GM19468 (cell line): ENCODE data around the gene IL16.

Experiments
- ATAC-seq: cut with Tn5 transposase; IDR thresholded peaks from one replicate; pipeline ENCODE4 v1.9.1; 2021; ENCODE audit warnings: mild to moderate bottlenecking, moderate library complexity, moderate number of reproducible peaks; ENCODE audit not compliant: unreplicated experiment; ENCODE audit errors: extremely low read depth

The IL16 gene

DNA sequence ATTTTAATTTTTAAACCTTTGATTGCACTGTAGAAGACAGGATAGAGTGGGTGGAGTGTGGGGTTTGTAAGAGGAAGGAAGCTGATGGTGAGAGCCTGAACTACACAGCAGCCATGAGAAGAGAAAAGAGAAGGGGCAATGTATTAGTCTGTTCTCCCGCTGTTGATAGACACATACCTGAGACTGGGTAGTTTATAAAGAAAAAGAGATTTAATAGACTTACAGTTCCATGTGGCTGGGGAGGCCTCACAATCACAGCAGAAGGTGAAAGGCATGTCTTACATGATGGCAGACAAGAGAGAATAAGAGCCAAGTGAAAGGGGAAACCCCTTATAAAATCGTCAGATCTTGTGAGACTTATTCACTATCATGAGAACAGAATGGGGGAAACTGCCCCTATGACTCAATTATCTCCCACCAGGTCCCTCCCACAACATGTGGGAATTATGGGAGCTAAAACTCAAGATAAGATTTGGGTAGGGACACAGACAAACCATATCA, 90.0 kb downstream of the IL16 start:
- no peak for ATAC-seq

DNA sequence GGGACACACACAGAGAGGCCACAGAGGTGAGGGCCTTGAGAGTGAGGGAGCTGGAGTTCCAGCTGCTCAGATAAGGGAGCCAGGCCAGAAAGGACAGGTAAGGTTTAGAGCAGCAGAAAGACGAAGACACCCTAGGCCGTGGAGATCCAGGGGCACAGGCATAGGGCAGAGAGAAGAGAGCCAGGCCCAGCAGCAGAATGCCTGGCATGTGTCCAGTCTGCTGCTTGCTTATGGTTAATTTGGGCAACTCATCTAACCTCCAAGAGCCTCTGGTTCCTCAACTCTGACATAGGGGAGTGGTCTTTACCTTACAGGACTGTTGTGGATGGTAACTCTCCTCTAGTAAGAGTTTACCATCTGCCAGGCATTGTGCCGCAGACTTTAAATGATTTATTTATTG, 91.4 kb downstream of the IL16 start:
- no peak for ATAC-seq

DNA sequence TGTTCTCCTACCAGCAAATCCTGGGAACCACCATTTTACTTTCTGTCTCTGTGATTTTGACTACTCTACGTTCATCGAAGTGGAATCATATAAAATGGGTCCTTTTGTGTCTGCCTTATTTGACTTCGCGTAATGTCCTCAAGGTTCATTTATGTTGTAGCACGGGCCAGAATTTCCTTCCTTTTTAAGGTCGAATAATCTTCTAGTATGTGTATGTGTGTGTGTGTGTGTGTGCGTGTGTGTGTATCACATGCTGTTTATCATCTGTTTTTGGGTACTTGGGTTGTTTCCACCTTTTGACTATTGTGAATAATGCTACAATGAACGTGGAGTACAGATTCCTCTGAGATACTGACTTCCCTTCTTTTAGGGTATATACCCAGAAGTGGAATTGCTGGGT, 91.9 kb downstream of the IL16 start:
- ATAC-seq, result no peak

GRCh38 chr15:81289910-81290309, 93.2 kb downstream of the IL16 start:
- ATAC-seq, result no peak

DNA sequence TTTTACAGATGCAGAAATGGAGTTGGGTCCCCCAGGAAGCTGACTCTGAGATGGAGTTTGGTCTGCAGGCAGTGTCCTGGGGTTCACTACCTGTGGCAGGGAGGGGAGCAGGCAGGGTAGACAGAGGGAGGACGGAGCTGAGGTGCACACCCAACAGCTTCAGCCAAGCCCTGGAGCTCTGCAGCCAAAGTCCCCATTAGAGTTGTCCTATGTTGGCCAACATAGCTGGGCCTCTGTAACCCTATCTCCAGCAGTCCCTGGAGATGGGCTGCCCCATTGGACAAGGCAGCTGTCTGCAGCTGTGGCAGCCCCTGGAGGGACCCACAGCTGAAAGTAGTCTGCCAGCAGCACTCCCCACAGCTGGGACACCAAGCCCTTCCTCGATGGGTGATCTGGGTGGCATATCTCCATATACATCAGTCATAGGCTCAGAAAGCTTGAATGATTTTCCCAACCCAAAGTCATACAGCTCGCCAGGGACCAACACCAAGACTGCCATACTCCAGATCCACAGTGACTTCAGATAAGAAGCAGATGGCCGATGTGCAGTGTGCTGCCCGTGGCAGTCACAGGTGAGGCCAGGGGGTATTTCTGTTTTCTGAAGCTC, 95.3 kb downstream of the IL16 start:
- ATAC-seq, result no peak

DNA sequence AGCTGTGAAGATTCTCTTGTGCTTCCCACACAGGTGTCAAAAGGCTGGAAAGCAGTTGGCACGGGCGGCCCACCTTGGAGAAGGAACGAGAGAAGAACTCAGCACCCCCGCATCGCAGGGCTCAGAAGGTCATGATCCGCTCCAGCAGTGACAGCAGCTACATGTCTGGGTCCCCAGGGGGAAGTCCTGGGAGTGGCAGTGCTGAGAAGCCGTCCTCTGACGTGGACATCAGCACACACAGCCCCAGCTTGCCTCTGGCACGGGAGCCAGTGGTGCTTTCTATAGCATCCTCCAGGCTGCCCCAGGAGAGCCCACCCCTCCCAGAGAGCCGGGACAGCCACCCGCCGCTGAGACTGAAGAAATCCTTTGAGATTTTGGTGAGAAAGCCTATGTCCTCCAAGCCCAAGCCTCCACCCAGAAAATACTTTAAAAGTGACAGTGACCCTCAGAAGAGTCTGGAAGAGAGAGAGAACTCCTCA, 95.9 kb downstream of the IL16 start:
- no peak for ATAC-seq

- ATAC-seq, result peak; percentile 81
These were observed 97.2 kb downstream of the IL16 start for GRCh38 chr15:81293728-81294515.

GRCh38 chr15:81294516-81294880, 97.8 kb downstream of the IL16 start:
- no peak for ATAC-seq

DNA sequence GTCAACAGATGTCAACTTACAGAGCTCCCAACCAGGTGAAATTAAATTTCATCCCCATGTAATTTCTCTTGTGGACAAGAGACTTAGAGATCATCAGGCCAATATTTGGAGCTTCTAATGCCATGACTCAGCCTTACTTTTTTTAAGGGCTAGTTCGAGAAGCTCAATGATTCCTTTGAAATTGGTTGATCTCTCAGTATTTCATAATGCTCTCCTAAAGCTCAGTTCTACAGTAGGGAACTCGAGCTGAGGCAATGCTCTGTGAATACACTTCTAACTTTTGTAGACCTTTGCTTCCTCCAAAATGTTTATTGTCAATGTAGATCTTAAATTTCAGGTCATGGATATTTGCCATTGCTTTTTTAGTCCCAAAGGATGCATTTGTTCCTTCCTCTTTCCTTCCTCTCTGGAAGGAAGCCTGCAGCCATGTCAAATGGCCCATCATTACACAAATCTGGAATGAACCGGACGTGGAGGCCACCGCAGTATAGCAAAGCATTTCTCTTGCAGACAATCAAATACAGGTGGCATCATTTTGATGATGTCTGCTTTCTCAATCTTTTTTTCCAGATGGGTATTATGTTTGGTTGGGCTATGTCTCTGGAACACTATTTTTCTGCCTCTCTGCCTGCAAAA, 98.9 kb downstream of the IL16 start:
- no peak for ATAC-seq

- ATAC-seq, result no peak
These were observed 99.5 kb downstream of the IL16 start for GRCh38 chr15:81296186-81296585.

- ATAC-seq, result peak; percentile 35
These were observed 100.0 kb downstream of the IL16 start for GRCh38 chr15:81296673-81297072.

GRCh38 chr15:81297147-81297572, 100.5 kb downstream of the IL16 start:
- ATAC-seq, result no peak

GRCh38 chr15:81297603-81298575, 101.2 kb downstream of the IL16 start:
- ATAC-seq, result no peak

DNA sequence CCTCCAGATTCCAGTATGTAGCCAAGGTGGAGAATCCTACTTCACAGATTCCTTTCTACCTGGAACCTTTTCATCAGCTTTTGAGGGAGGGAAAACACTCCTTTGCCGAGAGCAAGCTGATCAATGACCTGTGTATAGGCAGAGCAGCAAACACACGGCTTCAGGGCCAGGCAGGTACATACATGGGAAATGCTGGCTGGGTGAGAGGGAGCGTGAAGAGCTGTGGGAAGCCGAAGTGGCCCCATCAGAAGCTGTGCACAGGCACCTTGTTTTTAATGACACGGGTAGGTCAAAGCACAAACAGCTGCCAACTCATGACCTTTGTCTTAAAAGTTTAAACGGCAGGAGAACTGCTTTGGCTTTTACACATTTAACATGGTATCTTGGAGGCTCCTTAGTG, 101.9 kb downstream of the IL16 start:
- ATAC-seq, result no peak

GRCh38 chr15:81299156-81299555, 102.5 kb downstream of the IL16 start:
- ATAC-seq, result no peak

DNA sequence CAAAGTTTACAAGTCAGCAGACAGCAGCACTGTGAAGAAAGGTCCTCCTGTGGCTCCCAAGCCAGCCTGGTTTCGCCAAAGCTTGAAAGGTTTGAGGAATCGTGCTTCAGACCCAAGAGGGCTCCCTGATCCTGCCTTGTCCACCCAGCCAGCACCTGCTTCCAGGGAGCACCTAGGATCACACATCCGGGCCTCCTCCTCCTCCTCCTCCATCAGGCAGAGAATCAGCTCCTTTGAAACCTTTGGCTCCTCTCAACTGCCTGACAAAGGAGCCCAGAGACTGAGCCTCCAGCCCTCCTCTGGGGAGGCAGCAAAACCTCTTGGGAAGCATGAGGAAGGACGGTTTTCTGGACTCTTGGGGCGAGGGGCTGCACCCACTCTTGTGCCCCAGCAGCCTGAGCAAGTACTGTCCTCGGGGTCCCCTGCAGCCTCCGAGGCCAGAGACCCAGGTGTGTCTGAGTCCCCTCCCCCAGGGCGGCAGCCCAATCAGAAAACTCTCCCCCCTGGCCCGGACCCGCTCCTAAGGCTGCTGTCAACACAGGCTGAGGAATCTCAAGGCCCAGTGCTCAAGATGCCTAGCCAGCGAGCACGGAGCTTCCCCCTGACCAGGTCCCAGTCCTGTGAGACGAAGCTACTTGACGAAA, 103.1 kb downstream of the IL16 start:
- ATAC-seq, result no peak

DNA sequence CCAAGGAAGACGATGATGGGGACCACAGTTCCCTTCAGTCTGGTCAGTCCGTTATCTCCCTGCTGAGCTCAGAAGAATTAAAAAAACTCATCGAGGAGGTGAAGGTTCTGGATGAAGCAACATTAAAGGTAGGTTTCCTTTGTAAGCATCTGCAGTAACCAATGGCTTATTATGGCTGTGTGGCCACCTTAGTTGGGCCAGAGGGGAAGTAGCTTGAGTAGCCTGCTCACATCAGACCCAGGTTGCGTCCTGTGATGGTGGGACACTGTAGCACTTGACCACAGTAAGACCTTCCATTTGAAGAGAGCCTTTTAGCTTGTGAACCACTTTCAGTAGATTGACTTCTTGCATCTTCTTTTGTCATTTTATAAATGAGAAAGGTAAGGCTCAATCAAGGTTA, 104.7 kb downstream of the IL16 start:
- ATAC-seq, result peak; percentile 9

- ATAC-seq, result peak; percentile 62
These were observed 105.2 kb downstream of the IL16 start for GRCh38 chr15:81301815-81302399.

- no peak for ATAC-seq
These were observed 106.0 kb downstream of the IL16 start for GRCh38 chr15:81302701-81303109.
